A549 (cell line): ENCODE measurements around the gene NAA16. TPM values are rescaled to one million over a fixed set of nuclear protein-coding genes. Genes with fewer than 3 reads are reported as not detected.

Experiments
- ATAC-seq, 2 experiments: fragments of 200-7000 bp in 1 of 2; fragments of >200 bp in 1 of 2; cut with Nextera tagmentation in 1 of 2; cut with Tn5 transposase in 1 of 2; 3 replicates each; pipeline versions ENCODE4 v1.8.0 to v1.9.1; 2018 to 2020; ENCODE audit warnings: mild to moderate bottlenecking in 1 of 2, moderate library complexity in 1 of 2
- CTCF ChIA-PET: fragments of 300-600 bp; sonication (Branson Sonifier 250); formaldehyde crosslinking; extraction: SDS; loops from one replicate; lab custom pipeline; 2021; ENCODE audit warnings: antibody characterized with exemption, inconsistent platforms; lab: Yijun Ruan, JAX
- POLR2A ChIA-PET: fragments of 350-600 bp; formaldehyde crosslinking; extraction: SDS; loops from one replicate; lab custom pipeline; 2021; ENCODE audit warnings: antibody characterized with exemption, inconsistent platforms; lab: Yijun Ruan, JAX
- DNase-seq, 2 experiments: peaks; one replicate each; pipeline versions ENCODE4 v3.0.0 to v3.0.0-alpha.2; 2011 to 2016; ENCODE audit warnings: low read depth in 1 of 2, low spot score in 1 of 2
- FAIRE-seq: peaks from 2 replicates; lab custom pipeline; 2011; peaks lifted over from hg19 to GRCh38; lab: Jason Lieb, UNC
- H3K27ac ChIP-seq, 2 experiments: fragments of >200 bp; sonication (Bioruptor Twin); formaldehyde crosslinking; 3 replicates each; pipeline ENCODE4 v1.5.1; 2016 to 2017
- H3K4me1 ChIP-seq: fragments of >200 bp; sonication (Bioruptor Twin); formaldehyde crosslinking; 3 replicates; pipeline ENCODE4 v1.6.1; 2016
- H3K4me2 ChIP-seq: fragments of >200 bp; sonication (Bioruptor Twin); formaldehyde crosslinking; 3 replicates; pipeline ENCODE4 v1.6.1; 2016
- H3K4me3 ChIP-seq: fragments of >200 bp; sonication (Bioruptor Twin); formaldehyde crosslinking; 3 replicates; pipeline ENCODE4 v1.5.1; 2016
- H3K9me3 ChIP-seq: fragments of >200 bp; sonication (Bioruptor Twin); formaldehyde crosslinking; 3 replicates; pipeline ENCODE4 v1.6.1; 2016
- CBX2 ChIP-seq: fragments of 200-600 bp; sonication (generic); IDR thresholded peaks from 2 replicates; pipeline ENCODE4 v1.6.1; 2016; ENCODE audit warnings: low read depth, mild to moderate bottlenecking, borderline replicate concordance
- CHD2 ChIP-seq: fragments of 150-350 bp; IDR thresholded peaks from 2 replicates; pipeline ENCODE4 v1.6.1; 2014; ENCODE audit warnings: low read length; ENCODE audit not compliant: partially characterized antibody
- EHMT2 ChIP-seq: fragments of 200-600 bp; sonication (generic); IDR thresholded peaks from 2 replicates; pipeline ENCODE4 v1.6.1; 2016; ENCODE audit warnings: antibody characterized with exemption, low read depth, mild to moderate bottlenecking, moderate library complexity
- ESRRA ChIP-seq: fragments of 150-350 bp; IDR thresholded peaks from 2 replicates; pipeline ENCODE4 v1.6.1; 2014; ENCODE audit warnings: mild to moderate bottlenecking, low read length, borderline replicate concordance
- FOSL2 ChIP-seq, 2 experiments: fragments of 450-650 bp in 1 of 2; fragments of >200 bp in 1 of 2; sonication (Bioruptor Twin) in 1 of 2; formaldehyde crosslinking; IDR thresholded peaks; 2 replicates each; pipeline versions ENCODE4 v1.5.0 to v1.6.1; 2016 to 2020; ENCODE audit warnings: mild to moderate bottlenecking in 1 of 2, moderate library complexity in 1 of 2
- GATA3 ChIP-seq: IDR thresholded peaks from 2 replicates; pipeline ENCODE4 v1.6.1; 2012; ENCODE audit warnings: borderline replicate concordance
- HOXB13 ChIP-seq: fragments of 250-450 bp; sonication (Bioruptor Pico); IDR thresholded peaks from 2 replicates; pipeline ENCODE4 v1.5.0; 2020; ENCODE audit warnings: low read depth, mild to moderate bottlenecking, moderate library complexity
- HOXB5 ChIP-seq: fragments of 250-450 bp; sonication (Bioruptor Pico); IDR thresholded peaks from 2 replicates; pipeline ENCODE4 v1.5.0; 2020; ENCODE audit warnings: mild to moderate bottlenecking, moderate library complexity
- KDM1A ChIP-seq: fragments of 200-600 bp; sonication (generic); IDR thresholded peaks from 2 replicates; pipeline ENCODE4 v1.6.1; 2016; ENCODE audit warnings: low read depth, mild to moderate bottlenecking
- MAZ ChIP-seq: fragments of 150-350 bp; IDR thresholded peaks from 2 replicates; pipeline ENCODE4 v1.6.1; 2014; ENCODE audit warnings: antibody characterized with exemption, low read depth, low read length, borderline replicate concordance
- NFE2L2 ChIP-seq: fragments of 150-350 bp; conservative IDR thresholded peaks from 2 replicates; pipeline ENCODE4 v1.6.1; 2014; ENCODE audit warnings: low read length
- NR3C1 ChIP-seq: fragments of >200 bp; sonication (Bioruptor Twin); formaldehyde crosslinking; IDR thresholded peaks from 3 replicates; pipeline ENCODE4 v1.6.1; 2017
- PHF8 ChIP-seq: fragments of 200-600 bp; sonication (generic); IDR thresholded peaks from 2 replicates; pipeline ENCODE4 v1.6.1; 2016; ENCODE audit warnings: low read depth, mild to moderate bottlenecking, antibody characterized with exemption, moderate library complexity, borderline replicate concordance
- POLR2A ChIP-seq: IDR thresholded peaks from 2 replicates; pipeline ENCODE4 v1.6.1; 2012; ENCODE audit warnings: mild to moderate bottlenecking, low read length
- POLR2AphosphoS2 ChIP-seq: conservative IDR thresholded peaks from 2 replicates; pipeline ENCODE4 v1.6.1; 2012; ENCODE audit warnings: low read length, improper control_type of control experiment, inconsistent platforms
- RAD21 ChIP-seq, 2 experiments: fragments of >200 bp in 1 of 2; sonication (Bioruptor Twin) in 1 of 2; formaldehyde crosslinking in 1 of 2; IDR thresholded peaks in 1 of 2; conservative IDR thresholded peaks in 1 of 2; 2 replicates in 1 of 2; 3 replicates in 1 of 2; pipeline ENCODE4 v1.6.1; 2012 to 2018; ENCODE audit warnings: inconsistent platforms in 1 of 2
- RARB ChIP-seq: fragments of 250-450 bp; sonication (Bioruptor Pico); IDR thresholded peaks from 2 replicates; pipeline ENCODE4 v1.8.0; 2021; ENCODE audit warnings: mild to moderate bottlenecking, moderate library complexity
- SMC3 ChIP-seq: fragments of >200 bp; sonication (Bioruptor Twin); formaldehyde crosslinking; IDR thresholded peaks from 3 replicates; pipeline ENCODE4 v1.6.1; 2018; ENCODE audit warnings: inconsistent platforms
- ZC3H11A ChIP-seq: fragments of 450-650 bp; IDR thresholded peaks from 2 replicates; pipeline ENCODE4 v1.6.1; 2014; ENCODE audit warnings: antibody characterized with exemption, mild to moderate bottlenecking
- ZNF302 ChIP-seq: fragments of 250-450 bp; sonication (Bioruptor Pico); IDR thresholded peaks from 2 replicates; pipeline ENCODE4 v1.9.0; 2021; ENCODE audit warnings: inconsistent platforms, mild to moderate bottlenecking, moderate library complexity
- WGBS: methylation state at CpG from one replicate; pipeline ENCODE4 v1.1.6; 2017; ENCODE audit errors: missing lambda C conversion rate; 5-methylcytosine and 5-hydroxymethylcytosine counted together
- polyA plus RNA-seq, 4 experiments: library from polyadenylated mRNA; depleted of rRNA in 3 of 4; stranded (reverse); fragments of >200 nt; fragmentation: RNase III in 1 of 4; extraction: RNeasy Plus Mini Kit Qiagen cat#74134 plus additional on column Dnase treatment in 1 of 4; gene quantifications; 2 replicates in 3 of 4; 3 replicates in 1 of 4; pipeline ENCODE4 v1.2.3, GENCODE V29; 2011 to 2017
- TF ChIP-seq, protein P1 (sequence below): IDR thresholded peaks from 2 replicates; pipeline ENCODE4 v1.6.1; 2012
- TF ChIP-seq, protein P2 (sequence below): IDR thresholded peaks from 2 replicates; pipeline ENCODE4 v1.6.1; 2012; ENCODE audit warnings: low read depth, borderline replicate concordance
- TF ChIP-seq, protein P3 (sequence below): fragments of >200 bp; sonication (Bioruptor Twin); formaldehyde crosslinking; IDR thresholded peaks from 3 replicates; pipeline ENCODE4 v1.5.1; 2016

The NAA16 gene
- polyA plus RNA-seq, 2 of the 4 experiments (the other 2 are of a cell fraction), result 10.5 to 18.8 TPM

DNA sequence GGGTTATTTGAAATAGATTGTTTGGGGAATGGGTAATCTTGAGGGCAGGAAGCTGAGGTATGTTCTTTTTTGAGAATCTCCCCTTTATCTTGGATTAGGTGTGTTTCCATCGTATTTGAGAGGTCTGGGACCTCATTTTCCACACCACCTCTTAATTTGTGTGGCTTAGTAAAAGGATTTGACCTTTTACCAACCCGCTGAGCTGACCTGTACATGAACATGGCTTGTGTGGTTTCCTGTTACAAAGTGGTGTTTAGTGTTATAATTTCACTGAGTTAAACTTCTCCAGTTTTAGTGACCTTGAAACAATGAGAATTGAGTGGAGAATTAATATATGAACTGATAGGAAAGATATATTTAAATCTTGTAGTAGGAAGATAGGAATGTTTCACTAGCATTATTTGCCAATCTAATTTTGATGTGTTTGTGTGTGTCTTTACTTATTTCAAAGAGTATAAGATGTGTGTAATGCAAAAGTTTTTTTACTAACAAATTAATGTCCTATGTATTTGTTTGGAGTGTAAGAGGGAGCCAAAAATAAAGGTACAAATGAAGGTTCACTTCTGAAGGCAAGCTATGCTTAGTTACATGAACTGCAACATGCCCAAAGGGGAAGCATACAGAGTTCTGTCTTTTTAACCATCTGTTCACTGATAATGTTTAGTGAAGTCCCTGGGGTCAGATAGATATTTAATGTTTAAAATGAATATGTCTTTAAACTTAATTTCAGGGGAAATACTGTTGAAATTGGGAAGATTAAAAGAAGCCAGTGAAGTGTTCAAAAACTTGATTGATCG is 17.1 kb downstream of the NAA16 start:
- ChIA-PET POLR2A (no interaction called here), CTCF (no interaction called here)
- Histone ChIP-seq H3K27ac (no peak overlapping the region), H3K4me3 (no peak overlapping the region), H3K4me2 (no peak overlapping the region), H3K9me3 (no peaks in the 10 kb centered on the region), H3K4me1 (no peaks in the 10 kb centered on the region)
- no peak for ATAC-seq
- no peak for DNase-seq
- no peak for FAIRE-seq
- TF ChIP-seq MAZ (no peak), HOXB5 (no peak), POLR2A (no peak), CHD2 (no peak), FOSL2 (IDR thresholded peaks at IDR 0.05) (no peak), FOSL2 (CRISPR knock-in tag; IDR thresholded peaks at IDR 0.05) (no peak), GATA3 (no peak), NFE2L2 (no peak), POLR2AphosphoS2 (no peak), CBX2 (no peak), HOXB13 (CRISPR knock-in tag) (no peak), SMC3 (no peak), ZC3H11A (no peak), KDM1A (no peak), PHF8 (no peak)
- TF ChIP-seq, protein P1, sequence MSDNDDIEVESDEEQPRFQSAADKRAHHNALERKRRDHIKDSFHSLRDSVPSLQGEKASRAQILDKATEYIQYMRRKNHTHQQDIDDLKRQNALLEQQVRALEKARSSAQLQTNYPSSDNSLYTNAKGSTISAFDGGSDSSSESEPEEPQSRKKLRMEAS, result no peak
- TF ChIP-seq, protein P2, sequence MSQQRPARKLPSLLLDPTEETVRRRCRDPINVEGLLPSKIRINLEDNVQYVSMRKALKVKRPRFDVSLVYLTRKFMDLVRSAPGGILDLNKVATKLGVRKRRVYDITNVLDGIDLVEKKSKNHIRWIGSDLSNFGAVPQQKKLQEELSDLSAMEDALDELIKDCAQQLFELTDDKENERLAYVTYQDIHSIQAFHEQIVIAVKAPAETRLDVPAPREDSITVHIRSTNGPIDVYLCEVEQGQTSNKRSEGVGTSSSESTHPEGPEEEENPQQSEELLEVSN, result no peak
- 89% methylated on average over 3 of the region's 3 CpGs for WGBS

DNA sequence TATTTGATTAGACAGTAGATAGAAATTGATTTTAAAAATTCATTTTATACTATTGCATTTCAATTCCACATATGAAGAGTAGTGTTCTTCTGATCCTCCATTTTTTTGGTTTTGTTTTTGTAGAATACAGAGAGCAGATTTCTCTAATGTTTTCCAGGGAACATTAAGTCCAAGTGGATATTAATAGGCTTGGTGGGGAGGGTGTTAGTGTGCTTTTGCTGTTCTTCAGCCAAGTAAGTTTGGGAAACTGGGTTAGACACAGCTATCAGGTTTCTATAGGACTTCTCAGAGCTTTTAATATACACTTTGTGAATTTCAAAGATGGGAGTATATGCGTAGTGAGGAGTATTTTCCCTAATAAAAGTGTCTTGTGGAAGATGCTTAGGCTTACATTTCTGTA is 21.8 kb downstream of the NAA16 start:
- Histone ChIP-seq H3K27ac (no peak overlapping the region), H3K4me1 (no peaks in the 10 kb centered on the region), H3K4me2 (no peak overlapping the region), H3K9me3 (no peaks in the 10 kb centered on the region), H3K4me3 (no peak overlapping the region)
- TF ChIP-seq RARB (CRISPR knock-in tag), result no peak
- TF ChIP-seq RAD21 (conservative IDR thresholded peaks at IDR 0.05 in 1 of 2, IDR thresholded peaks at IDR 0.05 in 1 of 2), result no peak
- TF ChIP-seq PHF8, result no peak
- no peak for TF ChIP-seq HOXB5
- no peak for TF ChIP-seq ZNF302 (CRISPR knock-in tag)
- TF ChIP-seq, protein P3, sequence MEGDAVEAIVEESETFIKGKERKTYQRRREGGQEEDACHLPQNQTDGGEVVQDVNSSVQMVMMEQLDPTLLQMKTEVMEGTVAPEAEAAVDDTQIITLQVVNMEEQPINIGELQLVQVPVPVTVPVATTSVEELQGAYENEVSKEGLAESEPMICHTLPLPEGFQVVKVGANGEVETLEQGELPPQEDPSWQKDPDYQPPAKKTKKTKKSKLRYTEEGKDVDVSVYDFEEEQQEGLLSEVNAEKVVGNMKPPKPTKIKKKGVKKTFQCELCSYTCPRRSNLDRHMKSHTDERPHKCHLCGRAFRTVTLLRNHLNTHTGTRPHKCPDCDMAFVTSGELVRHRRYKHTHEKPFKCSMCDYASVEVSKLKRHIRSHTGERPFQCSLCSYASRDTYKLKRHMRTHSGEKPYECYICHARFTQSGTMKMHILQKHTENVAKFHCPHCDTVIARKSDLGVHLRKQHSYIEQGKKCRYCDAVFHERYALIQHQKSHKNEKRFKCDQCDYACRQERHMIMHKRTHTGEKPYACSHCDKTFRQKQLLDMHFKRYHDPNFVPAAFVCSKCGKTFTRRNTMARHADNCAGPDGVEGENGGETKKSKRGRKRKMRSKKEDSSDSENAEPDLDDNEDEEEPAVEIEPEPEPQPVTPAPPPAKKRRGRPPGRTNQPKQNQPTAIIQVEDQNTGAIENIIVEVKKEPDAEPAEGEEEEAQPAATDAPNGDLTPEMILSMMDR, result no peak
- no peak for TF ChIP-seq EHMT2
- TF ChIP-seq ESRRA, result no peak
- TF ChIP-seq NR3C1, result no peak
- WGBS, result 90% methylated on average over 1 of the region's 1 CpG
- ChIA-PET POLR2A (no interaction called here), CTCF (no interaction called here)
- ATAC-seq (no peak), FAIRE-seq (no peak), DNase-seq (no peak)
